Nephron (organoid): ENCODE results near the gene CLEC11A.

Experiments used
- H3K27ac Mint-ChIP-seq, 3 experiments: 2 replicates each; pipeline ENCODE4 v1.8.0; 2020; ENCODE audit warnings: mixed read lengths in 3 of 3, mild to moderate bottlenecking in 2 of 3, moderate library complexity in 1 of 3
- H3K27me3 Mint-ChIP-seq: 2 replicates; pipeline ENCODE4 v1.8.0; 2021; ENCODE audit warnings: low read depth, mild to moderate bottlenecking, moderate library complexity, mixed read lengths
- H3K36me3 Mint-ChIP-seq: 2 replicates; pipeline ENCODE4 v1.8.0; 2020; ENCODE audit warnings: low read depth, mixed read lengths
- H3K4me1 Mint-ChIP-seq: 2 replicates; pipeline ENCODE4 v1.8.0; 2020; ENCODE audit warnings: mixed read lengths
- H3K4me3 Mint-ChIP-seq, 3 experiments: 2 replicates each; pipeline ENCODE4 v1.8.0; 2020; ENCODE audit warnings: mild to moderate bottlenecking in 3 of 3, mixed read lengths in 3 of 3, moderate library complexity in 2 of 3
- H3K9me3 Mint-ChIP-seq: 2 replicates; pipeline ENCODE4 v1.8.0; 2020; ENCODE audit warnings: mixed read lengths
- CTCF ChIP-seq, 3 experiments: fragments of 200-600 bp; sonication (generic); IDR thresholded peaks; one replicate each; pipeline ENCODE4 v1.5.0; 2021; ENCODE audit warnings: antibody characterized with exemption in 3 of 3; ENCODE audit not compliant: unreplicated experiment in 3 of 3

The CLEC11A gene

GRCh38 chr19:50729894-50730293 lies 6.7 kb downstream of the CLEC11A start:
- Mint-ChIP-seq H3K27me3 (peaks cover 11% of the 10 kb centered on the region), H3K27ac (no peak overlapping the region), H3K4me1 (peaks cover 21% of the 10 kb centered on the region)

GRCh38 chr19:50735869-50736268 lies 12.7 kb downstream of the CLEC11A start:
- Mint-ChIP-seq H3K4me3 (no peak overlapping the region), H3K4me1 (no peaks in the 10 kb centered on the region), H3K27ac (no peak overlapping the region), H3K36me3 (no peaks in the 10 kb centered on the region), H3K27me3 (peaks cover 38% of the 10 kb centered on the region), H3K9me3 (no peaks in the 10 kb centered on the region)
- TF ChIP-seq CTCF (IDR thresholded peaks at IDR 0.05; ENCODE audit: unreplicated experiment in 3 of 3): no peak

More at GRCh38 chr19:50729894-50730293, 6.7 kb downstream of the CLEC11A start:
- no peak for TF ChIP-seq CTCF (IDR thresholded peaks at IDR 0.05; ENCODE audit: unreplicated experiment in 3 of 3)
- no peak overlapping the region for H3K4me3 Mint-ChIP-seq
- H3K9me3 Mint-ChIP-seq: no peaks in the 10 kb centered on the region
- H3K36me3 Mint-ChIP-seq: no peaks in the 10 kb centered on the region

GRCh38 chr19:50736338-50736737 lies 13.2 kb downstream of the CLEC11A start:
- Mint-ChIP-seq H3K4me1 (no peaks in the 10 kb centered on the region), H3K4me3 (no peak overlapping the region), H3K27me3 (peaks cover 39% of the 10 kb centered on the region), H3K9me3 (no peaks in the 10 kb centered on the region), H3K27ac (no peak overlapping the region), H3K36me3 (no peaks in the 10 kb centered on the region)
- no peak for TF ChIP-seq CTCF (IDR thresholded peaks at IDR 0.05; ENCODE audit: unreplicated experiment in 3 of 3)

- no peaks in the 10 kb centered on the region for H3K4me1 Mint-ChIP-seq
- TF ChIP-seq CTCF (IDR thresholded peaks at IDR 0.05; ENCODE audit: unreplicated experiment in 3 of 3): no peak
These were observed 16.2 kb downstream of the CLEC11A start for GRCh38 chr19:50739132-50739913.

GRCh38 chr19:50739914-50740426 lies 16.8 kb downstream of the CLEC11A start:
- no peaks in the 10 kb centered on the region for H3K4me1 Mint-ChIP-seq
- H3K9me3 Mint-ChIP-seq: no peaks in the 10 kb centered on the region
- no peak overlapping the region for H3K4me3 Mint-ChIP-seq
- H3K27ac Mint-ChIP-seq: no peak overlapping the region
- H3K36me3 Mint-ChIP-seq: no peaks in the 10 kb centered on the region
- no peak for TF ChIP-seq CTCF (IDR thresholded peaks at IDR 0.05; ENCODE audit: unreplicated experiment in 3 of 3)
- peaks cover 51% of the 10 kb centered on the region for H3K27me3 Mint-ChIP-seq

More at GRCh38 chr19:50739132-50739913, 16.2 kb downstream of the CLEC11A start:
- H3K36me3 Mint-ChIP-seq: no peaks in the 10 kb centered on the region
- H3K9me3 Mint-ChIP-seq: no peaks in the 10 kb centered on the region
- H3K27ac Mint-ChIP-seq: no peak overlapping the region
- peaks cover 51% of the 10 kb centered on the region for H3K27me3 Mint-ChIP-seq
- H3K4me3 Mint-ChIP-seq: no peak overlapping the region
